Suppressor macrophage treated with lipopolysaccharide for 4 hours (primary cell): ENCODE results near the gene RICTOR.
"Not testable (repeated sequence)": the region's sequence is repeated elsewhere in the genome, so short reads cannot be mapped to it uniquely, and the experiment has no call there.

Experiments used
- DNase-seq: peaks from one replicate; pipeline ENCODE4 v3.0.0-alpha.2; 2020

The RICTOR gene

DNA sequence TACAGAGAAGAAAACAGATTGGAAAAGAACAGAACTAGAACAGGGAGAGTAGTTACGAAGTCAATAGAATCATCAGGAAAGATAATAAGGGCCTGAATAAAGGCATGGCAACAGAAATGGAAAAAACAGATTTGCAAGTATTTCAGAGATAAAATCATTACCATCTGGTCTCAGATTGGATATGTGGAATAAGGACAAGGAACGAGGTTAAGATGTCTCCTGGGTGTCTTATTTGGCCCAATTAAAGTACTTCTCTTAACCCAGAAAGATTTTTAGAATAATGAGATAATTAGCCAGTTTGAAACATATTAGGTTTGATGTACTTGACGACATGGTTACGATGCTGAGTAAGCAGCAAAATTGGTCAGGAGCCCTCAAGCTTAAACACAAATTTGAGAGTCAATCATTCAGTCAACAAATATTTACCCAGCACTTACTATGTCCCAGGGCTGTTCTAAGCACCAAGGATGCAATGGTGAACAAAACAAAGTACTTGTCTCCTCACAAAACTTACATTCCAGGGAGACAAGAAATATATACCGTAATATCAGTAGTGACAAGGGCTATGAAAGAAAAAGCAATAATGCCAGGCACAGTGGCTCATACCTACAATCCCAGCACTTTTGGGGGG is 18.3 kb downstream of the RICTOR start:
- DNase-seq = no peak

GRCh38 chr5:39055027-39055767 is 19.0 kb downstream of the RICTOR start:
- no peak for DNase-seq

GRCh38 chr5:39053189-39053588 is 21.0 kb downstream of the RICTOR start:
- no peak for DNase-seq

- DNase-seq = no peak
Observed at GRCh38 chr5:39052141-39052540, 22.1 kb downstream of the RICTOR start.

DNA sequence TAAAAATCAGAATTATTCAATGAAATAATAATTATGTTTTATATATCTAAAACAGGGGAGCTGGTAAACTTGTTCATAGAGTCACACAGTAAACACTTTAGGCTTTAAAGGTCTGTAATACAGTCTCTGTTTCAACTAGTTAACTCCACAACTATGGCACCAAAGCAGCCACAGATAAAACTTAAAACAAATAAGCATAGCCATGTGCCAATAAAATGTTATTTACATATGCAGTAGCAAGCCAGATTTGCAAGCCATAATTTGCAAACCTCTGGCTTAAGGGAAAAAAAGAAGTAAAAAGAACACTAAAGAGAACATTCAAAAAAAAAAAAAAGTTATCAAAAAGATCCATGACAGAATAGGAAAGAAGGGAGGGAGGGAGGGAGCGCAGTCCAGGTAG is 24.9 kb downstream of the RICTOR start:
- no peak for DNase-seq

DNA sequence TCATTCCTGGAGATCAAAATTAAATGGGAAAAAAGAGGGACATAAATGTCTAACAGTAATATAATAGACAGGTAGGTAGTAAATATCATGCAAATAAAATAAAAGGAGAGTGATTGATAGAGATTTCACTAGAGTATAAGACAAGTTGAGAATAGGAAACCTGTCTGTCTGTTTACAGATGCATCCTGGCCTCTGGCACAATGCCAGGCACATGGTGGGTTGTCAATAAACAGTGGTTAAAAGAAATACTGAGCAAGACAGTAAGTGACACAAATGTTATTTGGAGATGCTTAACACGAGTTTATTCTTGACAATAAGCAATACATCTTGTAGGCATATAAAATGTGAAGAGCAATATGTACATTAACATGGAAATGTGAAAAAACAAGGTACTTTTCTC is 33.3 kb downstream of the RICTOR start:
- no peak for DNase-seq

DNA sequence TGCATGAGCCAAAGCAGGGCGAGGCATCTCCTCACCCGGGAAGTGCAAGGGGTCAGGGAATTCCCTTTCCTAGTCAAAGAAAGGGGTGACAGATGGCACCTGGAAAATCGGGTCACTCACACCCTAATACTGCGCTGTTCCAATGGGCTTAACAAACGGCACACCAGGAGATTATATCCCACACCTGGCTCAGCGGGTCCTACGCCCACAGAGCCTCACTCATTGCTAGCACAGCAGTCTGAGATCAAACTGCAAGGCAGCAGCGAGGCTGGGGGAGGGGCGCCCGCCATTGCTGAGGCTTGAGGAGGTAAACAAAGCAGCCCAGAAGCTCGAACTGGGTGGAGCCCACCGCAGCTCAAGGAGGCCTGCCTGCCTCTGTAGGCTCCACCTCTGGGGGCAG is 39.7 kb downstream of the RICTOR start:
- not testable (repeated sequence) for DNase-seq

DNA sequence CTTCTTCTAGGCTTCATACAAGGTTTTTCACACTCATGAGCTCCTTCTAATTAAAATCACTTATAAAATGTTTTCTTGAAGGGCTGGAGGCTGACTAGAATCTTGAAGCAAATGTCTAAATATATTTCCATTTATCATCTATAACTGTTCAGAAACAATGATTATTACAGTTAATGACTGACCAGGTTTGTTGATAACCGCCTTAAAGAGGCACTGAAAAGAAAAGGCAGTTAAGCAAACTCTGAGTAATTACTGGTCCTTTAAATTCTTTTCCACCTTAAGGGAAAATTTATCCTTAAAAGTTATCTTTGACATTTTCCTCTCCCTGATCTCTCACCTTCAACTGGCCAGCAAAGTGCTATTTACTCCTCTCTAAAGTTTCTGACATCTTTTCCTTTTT is 43.2 kb downstream of the RICTOR start:
- no peak for DNase-seq

- DNase-seq = peak; percentile 45
Observed at GRCh38 chr5:39025456-39025855, 48.7 kb downstream of the RICTOR start.

DNA sequence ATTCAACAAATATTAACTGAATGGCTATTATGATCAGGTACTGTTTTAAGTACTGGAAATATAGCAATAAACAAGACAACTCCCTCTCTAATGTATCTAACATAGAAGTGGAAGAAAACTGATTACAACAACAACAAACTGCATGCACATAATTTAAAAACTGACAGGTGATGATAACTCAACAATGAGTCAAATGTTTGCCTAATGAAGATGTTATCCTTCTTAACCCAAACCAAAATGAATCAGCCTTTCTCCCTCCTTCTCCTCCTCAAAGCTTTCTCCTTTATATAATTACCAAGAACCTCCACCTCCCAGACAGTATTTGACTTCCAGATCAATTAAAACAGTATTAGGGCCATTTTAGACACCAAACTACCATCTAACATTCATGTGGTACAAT is 49.3 kb downstream of the RICTOR start:
- DNase-seq = no peak

DNA sequence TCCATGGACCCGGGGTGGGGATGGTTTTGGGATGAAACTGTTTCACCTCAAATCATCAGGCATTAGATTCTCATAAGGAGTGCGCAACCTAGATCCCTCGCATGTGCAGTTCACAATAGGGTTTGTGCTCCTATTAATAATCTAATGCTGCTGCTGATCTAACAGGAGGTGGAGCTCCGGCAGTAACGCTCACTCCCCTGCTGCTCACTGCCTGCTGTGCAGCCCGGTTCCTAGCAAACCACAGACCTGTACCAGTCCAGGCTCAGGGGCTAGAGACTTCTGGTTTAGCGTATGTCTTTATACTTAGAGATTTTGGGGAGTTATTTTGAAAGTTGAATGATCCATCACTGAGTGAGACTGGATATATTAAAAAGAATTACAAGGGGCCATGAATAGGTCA is 50.2 kb downstream of the RICTOR start:
- no peak for DNase-seq

DNA sequence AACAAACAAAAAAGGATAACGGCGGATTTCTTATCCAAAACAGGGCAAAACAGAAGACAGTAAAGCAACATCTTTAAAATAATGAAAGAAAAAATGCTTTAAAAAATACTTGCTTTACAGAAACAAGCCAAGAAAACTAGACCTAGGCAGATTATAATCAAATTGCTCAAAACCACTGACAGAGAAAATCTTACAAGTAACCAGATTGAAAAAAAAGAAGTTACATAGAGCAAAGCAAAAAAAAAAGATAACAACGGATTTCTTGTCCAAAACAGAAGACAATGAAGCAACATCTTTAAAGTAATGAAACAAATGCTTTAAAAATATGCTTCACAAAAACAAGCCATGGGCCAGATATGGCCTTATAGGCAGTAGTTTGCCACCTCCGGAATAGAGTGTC is 51.1 kb downstream of the RICTOR start:
- DNase-seq = no peak

- DNase-seq = no peak
Observed at GRCh38 chr5:39022151-39022550, 52.0 kb downstream of the RICTOR start.

DNA sequence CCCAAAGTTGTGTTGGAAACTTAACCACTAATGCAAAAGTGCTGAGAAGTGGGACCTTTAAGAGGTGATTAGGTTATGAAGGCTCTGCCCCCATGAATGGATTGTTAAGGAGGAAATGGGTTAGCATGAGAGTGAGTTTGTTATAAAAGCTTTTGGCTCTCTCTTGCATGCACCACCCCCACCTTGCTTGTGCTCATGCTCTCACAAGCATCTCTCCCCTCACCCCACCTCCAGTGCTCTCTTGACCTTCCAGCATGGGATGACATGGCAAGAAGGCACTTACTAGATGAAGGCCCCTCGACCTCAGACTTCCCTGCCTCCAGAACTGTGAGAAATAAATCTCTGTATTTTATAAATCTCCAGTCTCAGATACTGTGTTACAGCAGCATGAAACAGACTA is 52.8 kb downstream of the RICTOR start:
- no peak for DNase-seq

- DNase-seq = peak; percentile 45
Observed at GRCh38 chr5:39020458-39020857, 53.7 kb downstream of the RICTOR start.

- no peak for DNase-seq
Observed at GRCh38 chr5:39019254-39019653, 54.9 kb downstream of the RICTOR start.

DNA sequence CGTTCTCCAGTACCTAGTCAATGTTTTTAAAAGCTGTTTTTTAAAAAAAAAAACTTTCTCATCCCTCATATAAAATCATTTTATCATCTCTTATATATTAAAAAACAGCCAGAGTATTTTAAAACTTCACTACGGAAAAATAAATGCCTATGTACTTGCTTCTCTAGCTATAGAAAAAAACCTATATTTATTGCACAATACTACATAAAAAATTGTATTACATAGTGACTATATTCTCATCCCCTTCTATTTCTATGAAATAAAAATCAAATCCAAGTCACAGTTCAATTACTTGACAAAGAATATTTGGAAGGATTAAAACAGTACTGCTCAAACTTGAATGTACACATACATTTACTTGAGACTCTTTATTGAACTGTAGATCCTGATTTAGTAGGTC is 56.7 kb downstream of the RICTOR start:
- DNase-seq = no peak

DNA sequence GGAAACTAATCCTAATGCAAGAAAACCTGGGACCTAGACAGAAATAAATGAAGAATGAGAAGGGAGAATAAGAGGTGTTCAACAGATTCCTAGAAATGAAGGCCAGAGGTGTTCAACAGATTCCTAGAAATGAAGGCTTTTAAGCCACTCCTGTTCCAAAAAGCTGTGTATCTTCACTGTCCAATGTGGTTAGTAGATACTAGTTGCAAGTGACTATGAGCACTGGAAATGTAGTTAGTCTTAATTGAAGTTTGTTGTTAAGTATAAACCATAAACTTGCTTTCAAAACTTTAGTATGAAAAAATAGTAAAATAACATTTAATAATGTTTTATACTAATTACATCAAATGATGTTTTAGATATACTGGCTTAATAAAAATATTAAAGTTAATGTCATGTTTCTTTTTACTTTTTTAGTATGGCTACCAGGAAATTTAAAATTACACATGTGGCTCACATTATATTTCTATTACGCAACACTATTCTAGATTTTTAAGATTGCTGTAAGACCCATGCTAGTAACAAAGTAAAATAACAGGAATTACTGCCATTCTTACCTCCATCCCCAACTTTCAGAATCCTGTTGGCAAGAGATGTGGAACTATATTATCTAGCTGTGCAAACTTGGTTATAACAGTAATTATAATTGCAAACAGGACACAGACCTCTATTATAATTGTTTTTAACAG is 57.5 kb downstream of the RICTOR start:
- DNase-seq = no peak

GRCh38 chr5:39015743-39016586 is 58.2 kb downstream of the RICTOR start:
- DNase-seq = peak; percentile 65

DNA sequence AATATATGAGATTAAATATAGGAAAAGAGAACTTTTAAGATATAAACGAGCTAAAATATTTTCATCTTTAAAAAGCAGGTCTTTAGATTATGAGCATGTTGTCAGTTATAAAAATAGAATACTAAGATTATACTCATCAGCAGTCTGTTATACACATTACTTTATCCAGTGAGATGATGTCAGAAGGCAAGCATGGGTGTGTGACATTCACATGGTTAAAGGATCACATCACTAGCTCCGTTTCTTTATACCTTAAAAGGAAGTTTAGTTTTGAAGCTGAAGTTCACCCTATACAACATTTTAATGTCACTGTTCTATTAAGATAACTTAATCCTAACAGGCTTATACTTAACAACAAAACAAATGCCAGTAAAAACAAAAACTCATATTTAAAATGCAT is 59.6 kb downstream of the RICTOR start:
- DNase-seq = peak; percentile 73

DNA sequence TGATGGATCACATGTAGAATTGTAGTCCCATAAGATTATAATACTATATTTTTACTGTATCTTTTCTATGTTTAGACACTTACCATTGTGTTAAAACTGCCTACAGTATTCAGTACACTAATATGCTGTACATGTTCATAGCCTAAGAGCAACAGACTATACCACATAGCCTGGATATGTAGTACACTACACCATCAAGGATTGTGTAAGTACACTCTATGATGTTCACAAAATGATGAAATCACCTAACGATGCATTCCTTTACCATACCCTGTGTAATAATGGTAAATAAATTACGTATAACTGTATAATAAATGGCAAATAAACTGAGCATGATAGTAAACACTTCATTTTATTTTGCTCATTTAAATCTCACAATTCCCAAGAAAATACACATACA is 60.3 kb downstream of the RICTOR start:
- peak; percentile 38 for DNase-seq

GRCh38 chr5:39010958-39011357 is 63.2 kb downstream of the RICTOR start:
- not testable (repeated sequence) for DNase-seq

- no peak for DNase-seq
Observed at GRCh38 chr5:39009981-39010380, 64.2 kb downstream of the RICTOR start.
